ENCODE measurements around the gene SELENOO.

Gene SELENOO

GRCh38 chr22:50171965-50172421 lies 28.8 kb upstream of the SELENOO start:
- DNase-seq: no peak

GRCh38 chr22:50173311-50173982 lies 27.4 kb upstream of the SELENOO start:
- no peak for DNase-seq

- DNase-seq: no peak
These were observed 26.8 kb upstream of the SELENOO start for GRCh38 chr22:50173983-50174355.

- no peak for DNase-seq
These were observed 26.2 kb upstream of the SELENOO start for GRCh38 chr22:50174382-50175190.

GRCh38 chr22:50175191-50175461 lies 25.7 kb upstream of the SELENOO start:
- no peak for DNase-seq

GRCh38 chr22:50175921-50176849 lies 24.6 kb upstream of the SELENOO start:
- no peak for DNase-seq

- no peak for DNase-seq
These were observed 23.8 kb upstream of the SELENOO start for GRCh38 chr22:50176850-50177536.

GRCh38 chr22:50177537-50178470 lies 23.0 kb upstream of the SELENOO start:
- no peak for DNase-seq

- no peak for DNase-seq
These were observed 22.3 kb upstream of the SELENOO start for GRCh38 chr22:50178471-50178864.

GRCh38 chr22:50178871-50179869 lies 21.6 kb upstream of the SELENOO start:
- DNase-seq: no peak

- no peak for DNase-seq
These were observed 20.7 kb upstream of the SELENOO start for GRCh38 chr22:50179937-50180726.

GRCh38 chr22:50180727-50181521 lies 19.9 kb upstream of the SELENOO start:
- no peak for DNase-seq

- DNase-seq: no peak
These were observed 18.4 kb upstream of the SELENOO start for GRCh38 chr22:50182176-50183081.

- no peak for DNase-seq
These were observed 17.5 kb upstream of the SELENOO start for GRCh38 chr22:50183141-50183971.

GRCh38 chr22:50184004-50184901 lies 16.6 kb upstream of the SELENOO start:
- DNase-seq: no peak
